B cell (primary cell): Measurements from ENCODE around the gene GPR18. TPM values are rescaled to one million over a fixed set of nuclear protein-coding genes. Genes with fewer than 3 reads are reported as not detected.
A peak's percentile ranks its signal among the peaks of the same experiment; 100 is the strongest.

Experiments used
- ATAC-seq: fragments of 200-7000 bp; cut with Tn5 transposase; one replicate; pipeline ENCODE4 v1.10.0; 2021; ENCODE audit warnings: low read depth, mild to moderate bottlenecking, moderate number of reproducible peaks, moderate library complexity
- CTCF ChIA-PET: fragments of 350-600 bp; sonication (Branson Sonifier 250); formaldehyde crosslinking; loops from one replicate; lab custom pipeline; 2021; ENCODE audit warnings: antibody characterized with exemption, inconsistent platforms; lab: Charles Lee
- POLR2A ChIA-PET: fragments of 350-600 bp; sonication (Branson Sonifier 250); formaldehyde crosslinking; loops from one replicate; lab custom pipeline; 2021; ENCODE audit warnings: antibody characterized with exemption; lab: Charles Lee
- DNase-seq: peaks from one replicate; pipeline ENCODE4 v3.0.0; 2013
- H2AFZ ChIP-seq: 2 replicates; pipeline ENCODE4 v1.6.1; 2012; ENCODE audit warnings: mild to moderate bottlenecking, low read depth, low read length; ENCODE audit not compliant: insufficient read depth, poor library complexity, severe bottlenecking
- H3K27ac ChIP-seq, 2 donors: 1 replicate in 1 of 2; 2 replicates in 1 of 2; pipeline ENCODE4 v1.5.1; 2012 to 2013; ENCODE audit warnings: low read length in 2 of 2, mild to moderate bottlenecking in 2 of 2, moderate library complexity in 1 of 2
- H3K27me3 ChIP-seq, 4 experiments: fragments of 200-600 bp in 1 of 4; sonication (generic) in 1 of 4; replicated peaks in 1 of 4; 1 replicate in 2 of 4; 2 replicates in 2 of 4; pipeline versions ENCODE4 v1.6.1 to v1.7.0; 2013 to 2016; ENCODE audit warnings: low read length in 3 of 4, mild to moderate bottlenecking in 2 of 4, mixed read lengths in 1 of 4, moderate library complexity in 1 of 4; ENCODE audit not compliant: insufficient read depth in 4 of 4, control insufficient read depth in 3 of 4; ENCODE audit errors: control extremely low read depth in 1 of 4
- H3K36me3 ChIP-seq, 2 experiments: replicated peaks in 1 of 2; 1 replicate in 1 of 2; 2 replicates in 1 of 2; pipeline versions ENCODE4 v1.6.1 to v1.7.1; 2013; ENCODE audit warnings: low read length in 1 of 2; ENCODE audit not compliant: insufficient read depth in 2 of 2, control insufficient read depth in 1 of 2; ENCODE audit errors: control extremely low read depth in 1 of 2, extremely low read depth in 1 of 2
- H3K4me1 ChIP-seq, 2 donors: fragments of 200-600 bp in 1 of 2; sonication (generic) in 1 of 2; 1 replicate in 1 of 2; 2 replicates in 1 of 2; pipeline versions ENCODE4 v1.5.1 to v1.6.1; 2013 to 2017; ENCODE audit warnings: low read length in 2 of 2; ENCODE audit not compliant: control insufficient read depth in 2 of 2, insufficient read depth in 2 of 2
- H3K4me2 ChIP-seq: replicated peaks from 2 replicates; pipeline ENCODE3; 2012; ENCODE audit warnings: mild to moderate bottlenecking, low read depth, low read length; ENCODE audit not compliant: poor library complexity, severe bottlenecking
- H3K4me3 ChIP-seq, 5 experiments: fragments of 200-600 bp in 1 of 5; sonication (generic) in 1 of 5; 1 replicate in 3 of 5; 2 replicates in 2 of 5; pipeline versions ENCODE4 v1.5.1 to v1.7.0; 2011 to 2016; ENCODE audit warnings: low read length in 4 of 5, mild to moderate bottlenecking in 4 of 5, low read depth in 2 of 5, control low read depth in 1 of 5, moderate library complexity in 1 of 5; ENCODE audit not compliant: insufficient read depth in 1 of 5; ENCODE audit errors: control extremely low read depth in 1 of 5, extremely low read depth in 1 of 5
- H3K79me2 ChIP-seq: fragments of 200-600 bp; sonication (generic); one replicate; pipeline ENCODE4 v1.6.0; 2016; ENCODE audit warnings: low read length; ENCODE audit not compliant: control insufficient read depth, insufficient read depth
- H3K9ac ChIP-seq: fragments of 200-600 bp; sonication (generic); 2 replicates; pipeline ENCODE4 v1.6.1; 2017; ENCODE audit warnings: mild to moderate bottlenecking, low read length, moderate library complexity
- H3K9me3 ChIP-seq, 3 donors: one replicate each; pipeline versions ENCODE4 v1.6.1 to v1.7.1; 2013; ENCODE audit warnings: low read length in 2 of 3; ENCODE audit not compliant: control insufficient read depth in 2 of 3, insufficient read depth in 1 of 3; ENCODE audit errors: control extremely low read depth in 1 of 3
- H4K20me1 ChIP-seq: 2 replicates; pipeline ENCODE4 v1.6.0; 2012; ENCODE audit warnings: mild to moderate bottlenecking, low read length; ENCODE audit not compliant: insufficient read depth, control insufficient read depth, poor library complexity, severe bottlenecking
- H3K27ac Mint-ChIP-seq: one replicate; pipeline ENCODE4 v1.8.0; 2021; ENCODE audit warnings: mixed read lengths
- H3K27me3 Mint-ChIP-seq: one replicate; pipeline ENCODE4 v1.8.0; 2021; ENCODE audit warnings: mixed read lengths
- H3K4me1 Mint-ChIP-seq: one replicate; pipeline ENCODE4 v1.8.0; 2021; ENCODE audit warnings: mixed read lengths
- H3K4me3 Mint-ChIP-seq: one replicate; pipeline ENCODE4 v1.8.0; 2021; ENCODE audit warnings: mixed read lengths
- H3K9me3 Mint-ChIP-seq: one replicate; pipeline ENCODE4 v1.8.0; 2022; ENCODE audit warnings: mixed read lengths; ENCODE audit not compliant: insufficient read depth
- EZH2 ChIP-seq: IDR thresholded peaks from 2 replicates; pipeline ENCODE4 v1.6.1; 2012; ENCODE audit warnings: borderline replicate concordance, low read depth, mild to moderate bottlenecking, moderate library complexity, low read length; ENCODE audit not compliant: insufficient read depth, poor library complexity, severe bottlenecking
- WGBS: methylation state at CpG from one replicate; pipeline ENCODE4 v1.1.5; 2013; ENCODE audit warnings: missing lambda C conversion rate; ENCODE audit not compliant: insufficient coverage; 5-methylcytosine and 5-hydroxymethylcytosine counted together
- intact Hi-C: fragments of 100-400 bp; cut with micrococcal nuclease; formaldehyde crosslinking; loops from one replicate; pipeline ENCODE4 v1.10.0; 2022
- polyA minus RNA-seq: library from RNA; depleted of rRNA, polyadenylated mRNA; stranded (reverse); fragments of >200 nt; gene quantifications from 2 replicates; pipeline ENCODE4 v1.2.3, GENCODE V29; 2012
- polyA plus RNA-seq: library from polyadenylated mRNA; depleted of rRNA; stranded (reverse); fragments of >200 nt; gene quantifications from 2 replicates; pipeline ENCODE4 v1.2.3, GENCODE V29; 2012
- total RNA-seq, 2 donors: library from RNA; stranded (reverse); fragments of 120-200 nt in 1 of 2; gene quantifications; 1 replicate in 1 of 2; 2 replicates in 1 of 2; pipeline versions ENCODE4 v1.2.3 to v1.2.4, GENCODE V29; 2013 to 2022
- TF ChIP-seq, protein P1 (sequence below): fragments of 200-600 bp; IDR thresholded peaks from one replicate; pipeline ENCODE4 v1.8.0; 2022; ENCODE audit warnings: antibody characterized with exemption, mild to moderate bottlenecking

GPR18 gene, protein sequence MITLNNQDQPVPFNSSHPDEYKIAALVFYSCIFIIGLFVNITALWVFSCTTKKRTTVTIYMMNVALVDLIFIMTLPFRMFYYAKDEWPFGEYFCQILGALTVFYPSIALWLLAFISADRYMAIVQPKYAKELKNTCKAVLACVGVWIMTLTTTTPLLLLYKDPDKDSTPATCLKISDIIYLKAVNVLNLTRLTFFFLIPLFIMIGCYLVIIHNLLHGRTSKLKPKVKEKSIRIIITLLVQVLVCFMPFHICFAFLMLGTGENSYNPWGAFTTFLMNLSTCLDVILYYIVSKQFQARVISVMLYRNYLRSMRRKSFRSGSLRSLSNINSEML
- total RNA-seq (17.6 and 19.1 TPM in 2 replicates), polyA plus RNA-seq (31.3 and 54.8 TPM in 2 replicates), polyA minus RNA-seq (45.2 and 57.4 TPM in 2 replicates)
- 72.8 TPM for total RNA-seq (2013)

DNA sequence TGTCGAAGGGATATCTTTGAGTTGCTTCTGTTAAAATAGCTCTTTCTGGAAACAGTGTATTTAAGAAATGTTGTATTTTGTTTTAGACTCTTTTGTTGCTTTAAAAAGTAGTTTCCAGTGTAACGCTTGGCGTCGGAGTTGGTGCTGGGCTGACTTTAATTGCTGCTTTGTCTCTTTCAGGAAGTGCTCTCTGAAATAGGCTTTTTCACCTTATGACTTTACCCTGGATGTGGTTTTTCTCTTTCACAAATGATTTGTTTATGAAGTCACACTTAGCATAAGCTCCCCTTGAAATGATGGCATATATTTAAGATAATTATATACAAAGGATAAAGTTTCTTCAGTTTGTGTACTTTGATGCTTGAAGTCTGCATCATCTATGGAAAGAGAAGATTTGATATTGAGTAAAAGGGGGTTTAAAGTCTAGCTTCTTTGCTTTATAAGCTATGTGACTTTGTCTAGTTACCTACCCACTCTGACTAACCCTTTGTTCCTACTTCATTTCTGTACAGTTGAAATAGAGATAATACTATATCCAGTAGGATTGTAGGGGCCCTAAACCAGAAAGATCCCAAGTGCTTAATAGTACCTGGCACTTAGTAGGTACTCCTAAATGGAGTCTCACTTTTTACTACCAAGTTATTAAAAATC lies at the start of gene GPR18:
Gene GPR18 (minus strand): TSS at position 170 of the 651 bp plus-strand sequence. CDS start 2,507 bp downstream, outside the sequence.
- TF ChIP-seq EZH2, result no peak
- TF ChIP-seq, protein P1, sequence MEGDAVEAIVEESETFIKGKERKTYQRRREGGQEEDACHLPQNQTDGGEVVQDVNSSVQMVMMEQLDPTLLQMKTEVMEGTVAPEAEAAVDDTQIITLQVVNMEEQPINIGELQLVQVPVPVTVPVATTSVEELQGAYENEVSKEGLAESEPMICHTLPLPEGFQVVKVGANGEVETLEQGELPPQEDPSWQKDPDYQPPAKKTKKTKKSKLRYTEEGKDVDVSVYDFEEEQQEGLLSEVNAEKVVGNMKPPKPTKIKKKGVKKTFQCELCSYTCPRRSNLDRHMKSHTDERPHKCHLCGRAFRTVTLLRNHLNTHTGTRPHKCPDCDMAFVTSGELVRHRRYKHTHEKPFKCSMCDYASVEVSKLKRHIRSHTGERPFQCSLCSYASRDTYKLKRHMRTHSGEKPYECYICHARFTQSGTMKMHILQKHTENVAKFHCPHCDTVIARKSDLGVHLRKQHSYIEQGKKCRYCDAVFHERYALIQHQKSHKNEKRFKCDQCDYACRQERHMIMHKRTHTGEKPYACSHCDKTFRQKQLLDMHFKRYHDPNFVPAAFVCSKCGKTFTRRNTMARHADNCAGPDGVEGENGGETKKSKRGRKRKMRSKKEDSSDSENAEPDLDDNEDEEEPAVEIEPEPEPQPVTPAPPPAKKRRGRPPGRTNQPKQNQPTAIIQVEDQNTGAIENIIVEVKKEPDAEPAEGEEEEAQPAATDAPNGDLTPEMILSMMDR, result no peak
- H3K4me1 ChIP-seq, result peaks cover 57 to 68% of the 10 kb centered on the region in 2 donors
- CTCF ChIA-PET, result interaction anchor here (0.6 to 9.6 kb wide), 12 partner anchors 9 to 179 kb away, joined by 3 to 109 read pairs (median 6); partner anchors contain the start of gene UBAC2
- peak within 1 kb of the TSS; percentile 84 for H3K4me2 ChIP-seq
- Mint-ChIP-seq H3K27ac (peak within 1 kb of the TSS; percentile 96), H3K27me3 (no peaks in the 10 kb centered on the region), H3K9me3 (no peaks in the 10 kb centered on the region), H3K4me1 (peaks cover 81% of the 10 kb centered on the region), H3K4me3 (peak within 1 kb of the TSS; percentile 98)
- intact Hi-C loops, result loop anchor here (2.0 to 10.0 kb wide), 3 partner anchors 172 to 346 kb away; partner anchors contain the start of gene CLYBL
- ATAC-seq, result peak; percentile 66
- no peaks in the 10 kb centered on the region for H4K20me1 ChIP-seq
- H3K4me3 ChIP-seq, result peak within 1 kb of the TSS; percentile 60 to 98 (median 79)
- POLR2A ChIA-PET, result interaction anchor here (0.5 to 3.3 kb wide), 7 partner anchors 26 to 183 kb away, joined by 3 to 17 read pairs (median 5); partner anchors contain the start of gene UBAC2
- H3K27ac ChIP-seq, result peak within 1 kb of the TSS; percentile 86 to 90
- H3K27me3 ChIP-seq, result no peaks in the 10 kb centered on the region
- no peak within 1 kb of the TSS for H2AFZ ChIP-seq
- peak; percentile 75 for DNase-seq
- WGBS, result no CpG with 5 or more reads among the region's 4 CpGs
- peak within 1 kb of the TSS; percentile 84 for H3K9ac ChIP-seq
- peaks cover 0 to 2% (median 0%) of the 10 kb centered on the region in 3 donors for H3K9me3 ChIP-seq
- peaks cover 89% of the 10 kb centered on the region for H3K79me2 ChIP-seq
- peaks cover 0 to 32% of the 10 kb centered on the region in 2 experiments for H3K36me3 ChIP-seq
